Uterus (tissue), 4 donors: ENCODE data around the gene SSNA1. TPM values are rescaled to one million over a fixed set of nuclear protein-coding genes. Genes with fewer than 3 reads are reported as not detected.

Experiments
- DNase-seq, 2 donors: peaks; one replicate each; pipeline ENCODE4 v3.0.0-alpha.2; 2019 to 2020
- H3K27ac ChIP-seq, 2 donors: fragments of 200-600 bp; sonication (generic); 1 replicate in 1 of 2; 2 replicates in 1 of 2; pipeline ENCODE4 v1.5.1; 2016 to 2018
- H3K27me3 ChIP-seq, 2 donors: fragments of 200-600 bp; sonication (generic); one replicate each; pipeline ENCODE4 v1.5.1; 2018 to 2019; ENCODE audit warnings: control low read depth in 1 of 2
- H3K36me3 ChIP-seq, 2 donors: fragments of 200-600 bp; sonication (generic); one replicate each; pipeline ENCODE4 v1.5.1; 2019; ENCODE audit warnings: control low read depth in 1 of 2
- H3K4me1 ChIP-seq, 2 donors: fragments of 200-600 bp; sonication (generic); one replicate each; pipeline ENCODE4 v1.5.1; 2018 to 2019; ENCODE audit warnings: control low read depth in 1 of 2
- H3K4me3 ChIP-seq, 2 donors: fragments of 200-600 bp; sonication (generic); 1 replicate in 1 of 2; 2 replicates in 1 of 2; pipeline ENCODE4 v1.5.1; 2018 to 2019; ENCODE audit warnings: mild to moderate bottlenecking in 1 of 2
- H3K9me3 ChIP-seq, 2 donors: fragments of 200-600 bp; sonication (generic); one replicate each; pipeline ENCODE4 v1.5.1; 2019; ENCODE audit warnings: control low read depth in 1 of 2
- POLR2A ChIP-seq, 2 donors: fragments of 450-650 bp; IDR thresholded peaks; one replicate each; pipeline ENCODE4 v1.6.1; 2016; ENCODE audit warnings: antibody characterized with exemption in 2 of 2, mild to moderate bottlenecking in 1 of 2, moderate library complexity in 1 of 2
- intact Hi-C: fragments of 100-400 bp; cut with DNase I; formaldehyde crosslinking; loops from one replicate; pipeline ENCODE4 v1.15.1; 2023; ENCODE audit warnings: low total_unique reads
- total RNA-seq, 4 donors: library from RNA; depleted of rRNA in 3 of 4; stranded (reverse); fragments of >200 nt in 3 of 4; gene quantifications; one replicate each; pipeline versions ENCODE4 v1.1.0 to v1.2.4, GENCODE V29; 2014 to 2023
- TF ChIP-seq, protein P1 (sequence below), 4 experiments: fragments of 200-600 bp in 2 of 4; fragments of 450-650 bp in 2 of 4; sonication (generic) in 2 of 4; IDR thresholded peaks; one replicate each; pipeline ENCODE4 v1.5.1; 2016 to 2019; ENCODE audit warnings: antibody characterized with exemption in 4 of 4, mild to moderate bottlenecking in 2 of 4, moderate library complexity in 1 of 4
- donor health status: DM: yes; HTN: yes; CAD: no.

Gene SSNA1
- total RNA-seq, 4 donors from 2014 or later: 17.1 to 47.1 (median 40.6) TPM

DNA sequence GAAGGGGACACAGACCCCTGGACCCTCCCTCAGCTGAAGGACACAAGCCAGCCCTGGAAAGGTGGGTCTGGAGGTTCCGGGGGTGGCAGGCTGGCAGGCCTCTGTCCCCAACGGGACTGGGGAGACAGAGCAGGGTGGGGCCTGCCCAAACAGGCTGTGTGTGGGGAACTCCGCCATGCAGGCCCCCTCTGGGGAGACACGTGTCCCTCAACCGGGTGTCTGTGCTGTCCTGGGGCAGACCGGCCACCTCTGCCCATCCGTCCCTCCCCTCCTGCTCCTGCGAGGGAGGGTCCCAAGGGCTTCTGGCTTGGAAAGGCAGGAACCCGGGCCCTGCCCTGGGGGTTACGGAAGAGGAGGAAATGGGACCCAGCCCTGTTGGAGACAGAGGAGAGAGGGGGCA lies 43.6 kb downstream of the SSNA1 start:
- Histone ChIP-seq H3K4me1 (peaks cover 0 to 9% of the 10 kb centered on the region in 2 donors), H3K9me3 (no peaks in the 10 kb centered on the region), H3K27ac (no peak overlapping the region), H3K4me3 (no peak overlapping the region), H3K27me3 (peaks cover 9 to 29% of the 10 kb centered on the region in 2 donors), H3K36me3 (no peaks in the 10 kb centered on the region)
- DNase-seq: no peak
- TF ChIP-seq, protein P1, sequence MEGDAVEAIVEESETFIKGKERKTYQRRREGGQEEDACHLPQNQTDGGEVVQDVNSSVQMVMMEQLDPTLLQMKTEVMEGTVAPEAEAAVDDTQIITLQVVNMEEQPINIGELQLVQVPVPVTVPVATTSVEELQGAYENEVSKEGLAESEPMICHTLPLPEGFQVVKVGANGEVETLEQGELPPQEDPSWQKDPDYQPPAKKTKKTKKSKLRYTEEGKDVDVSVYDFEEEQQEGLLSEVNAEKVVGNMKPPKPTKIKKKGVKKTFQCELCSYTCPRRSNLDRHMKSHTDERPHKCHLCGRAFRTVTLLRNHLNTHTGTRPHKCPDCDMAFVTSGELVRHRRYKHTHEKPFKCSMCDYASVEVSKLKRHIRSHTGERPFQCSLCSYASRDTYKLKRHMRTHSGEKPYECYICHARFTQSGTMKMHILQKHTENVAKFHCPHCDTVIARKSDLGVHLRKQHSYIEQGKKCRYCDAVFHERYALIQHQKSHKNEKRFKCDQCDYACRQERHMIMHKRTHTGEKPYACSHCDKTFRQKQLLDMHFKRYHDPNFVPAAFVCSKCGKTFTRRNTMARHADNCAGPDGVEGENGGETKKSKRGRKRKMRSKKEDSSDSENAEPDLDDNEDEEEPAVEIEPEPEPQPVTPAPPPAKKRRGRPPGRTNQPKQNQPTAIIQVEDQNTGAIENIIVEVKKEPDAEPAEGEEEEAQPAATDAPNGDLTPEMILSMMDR (IDR thresholded peaks at IDR 0.05): no peak
- no peak for TF ChIP-seq POLR2A (IDR thresholded peaks at IDR 0.05)
- intact Hi-C loops: no loop called here

DNA sequence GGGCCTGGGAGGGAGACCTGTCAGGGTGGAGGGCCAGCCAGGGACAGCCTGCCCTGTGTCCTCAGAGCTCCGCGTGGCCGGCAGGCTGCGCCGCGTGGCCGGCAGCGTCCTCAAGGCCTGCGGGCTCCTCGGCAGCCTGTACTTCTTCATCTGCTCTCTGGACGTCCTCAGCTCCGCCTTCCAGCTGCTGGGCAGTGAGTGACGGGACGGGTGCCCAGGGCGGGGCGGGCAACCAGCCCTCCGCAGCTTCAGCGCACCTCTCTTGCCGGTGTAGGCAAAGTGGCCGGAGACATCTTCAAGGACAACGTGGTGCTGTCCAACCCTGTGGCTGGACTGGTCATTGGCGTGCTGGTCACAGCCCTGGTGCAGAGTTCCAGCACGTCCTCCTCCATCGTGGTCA lies 44.0 kb downstream of the SSNA1 start:
- TF ChIP-seq POLR2A (IDR thresholded peaks at IDR 0.05): no peak
- TF ChIP-seq, protein P1 (IDR thresholded peaks at IDR 0.05): no peak
- Histone ChIP-seq H3K27me3 (peaks cover 9 to 29% of the 10 kb centered on the region in 2 donors), H3K27ac (no peak overlapping the region), H3K4me1 (peaks cover 0 to 9% of the 10 kb centered on the region in 2 donors), H3K9me3 (no peaks in the 10 kb centered on the region), H3K4me3 (no peak overlapping the region), H3K36me3 (no peaks in the 10 kb centered on the region)
- intact Hi-C loops: no loop called here
- DNase-seq: no peak

DNA sequence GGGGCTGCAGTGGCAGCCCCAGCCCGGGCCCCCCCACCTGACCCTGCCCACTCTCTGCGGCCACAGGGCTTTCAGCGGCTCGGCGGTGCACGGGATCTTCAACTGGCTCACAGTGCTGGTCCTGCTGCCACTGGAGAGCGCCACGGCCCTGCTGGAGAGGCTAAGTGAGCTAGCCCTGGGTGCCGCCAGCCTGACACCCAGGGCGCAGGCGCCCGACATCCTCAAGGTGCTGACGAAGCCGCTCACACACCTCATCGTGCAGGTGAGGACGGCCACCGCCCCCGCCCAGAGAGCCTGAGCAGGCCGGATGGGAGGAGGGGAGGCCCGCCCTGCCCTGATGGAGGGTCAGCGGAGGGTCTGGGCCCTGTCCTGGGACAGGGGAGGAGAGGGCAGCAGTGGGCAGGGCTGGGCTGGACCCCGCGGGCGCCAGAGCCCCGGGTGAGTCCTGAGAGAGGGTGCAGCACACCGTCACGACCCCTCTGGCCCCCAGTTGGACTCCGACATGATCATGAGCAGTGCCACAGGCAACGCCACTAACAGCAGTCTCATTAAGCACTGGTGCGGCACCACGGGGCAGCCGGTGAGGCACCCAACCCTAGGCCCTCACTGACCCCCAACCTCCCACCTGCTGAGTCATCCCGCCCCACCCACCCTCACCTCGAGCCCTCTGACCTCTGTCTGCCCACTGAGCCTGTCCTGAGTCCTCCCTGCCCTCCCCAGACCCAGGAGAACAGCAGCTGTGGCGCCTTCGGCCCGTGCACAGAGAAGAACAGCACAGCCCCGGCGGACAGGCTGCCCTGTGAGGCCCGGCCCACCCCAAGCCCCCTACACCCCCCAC lies 44.9 kb downstream of the SSNA1 start:
- H3K27me3 ChIP-seq: peaks cover 5 to 25% of the 10 kb centered on the region in 2 donors
- H3K27ac ChIP-seq: no peak overlapping the region
- intact Hi-C loops: no loop called here
- H3K4me3 ChIP-seq: no peak overlapping the region
- H3K36me3 ChIP-seq: no peaks in the 10 kb centered on the region
- peaks cover 0 to 9% of the 10 kb centered on the region in 2 donors for H3K4me1 ChIP-seq
- TF ChIP-seq, protein P1 (IDR thresholded peaks at IDR 0.05): no peak
- H3K9me3 ChIP-seq: no peaks in the 10 kb centered on the region
- no peak for DNase-seq

DNA sequence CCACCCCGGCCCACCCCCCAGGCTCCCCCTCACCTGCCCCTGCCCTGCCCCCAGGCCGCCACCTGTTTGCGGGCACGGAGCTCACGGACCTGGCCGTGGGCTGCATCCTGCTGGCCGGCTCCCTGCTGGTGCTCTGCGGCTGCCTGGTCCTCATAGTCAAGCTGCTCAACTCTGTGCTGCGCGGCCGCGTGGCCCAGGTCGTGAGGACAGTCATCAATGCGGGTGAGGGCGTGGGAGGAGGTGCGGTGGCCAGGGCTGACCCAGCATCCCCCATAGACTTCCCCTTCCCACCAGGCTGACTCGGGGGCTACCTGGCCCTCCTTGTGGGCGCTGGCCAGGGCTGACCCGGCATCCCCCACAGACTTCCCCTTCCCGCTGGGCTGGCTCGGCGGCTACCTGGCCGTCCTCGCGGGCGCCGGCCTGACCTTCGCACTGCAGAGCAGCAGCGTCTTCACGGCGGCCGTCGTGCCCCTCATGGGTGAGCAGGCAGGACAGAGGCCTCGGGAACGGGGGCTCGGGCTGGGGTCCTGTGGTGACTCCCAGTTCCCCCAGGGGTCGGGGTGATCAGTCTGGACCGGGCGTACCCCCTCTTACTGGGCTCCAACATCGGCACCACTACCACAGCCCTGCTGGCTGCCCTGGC lies 45.7 kb downstream of the SSNA1 start:
- no peaks in the 10 kb centered on the region for H3K9me3 ChIP-seq
- TF ChIP-seq, protein P1 (IDR thresholded peaks at IDR 0.05): no peak
- TF ChIP-seq POLR2A (IDR thresholded peaks at IDR 0.05): no peak
- no peak overlapping the region for H3K27ac ChIP-seq
- H3K27me3 ChIP-seq: peaks cover 0 to 17% of the 10 kb centered on the region in 2 donors
- intact Hi-C loops: no loop called here
- no peaks in the 10 kb centered on the region for H3K36me3 ChIP-seq
- no peak for DNase-seq
- peaks cover 0 to 9% of the 10 kb centered on the region in 2 donors for H3K4me1 ChIP-seq
- no peak overlapping the region for H3K4me3 ChIP-seq
